Kidney epithelial cell (primary cell): ENCODE data around the gene MAN1A1. TPM values are rescaled to one million over a fixed set of nuclear protein-coding genes. Genes with fewer than 3 reads are reported as not detected.

Experiments used
- DNase-seq: peaks from one replicate; pipeline ENCODE4 v3.0.0-alpha.2; 2010; ENCODE audit warnings: low read depth
- H3K27me3 ChIP-seq: 2 replicates; pipeline ENCODE4 v1.6.0; 2011; ENCODE audit warnings: low read length; ENCODE audit not compliant: control insufficient read depth, insufficient read depth
- H3K36me3 ChIP-seq: 2 replicates; pipeline ENCODE4 v1.5.1; 2011; ENCODE audit warnings: low read length; ENCODE audit not compliant: control insufficient read depth, insufficient read depth
- H3K4me3 ChIP-seq: 2 replicates; pipeline ENCODE4 v1.5.1; 2011; ENCODE audit warnings: low read depth, mild to moderate bottlenecking, control low read depth, low read length
- total RNA-seq: library from RNA; depleted of rRNA; stranded (reverse); fragments of >200 nt; gene quantifications from 2 replicates; pipeline ENCODE4 v1.2.3, GENCODE V29; 2015
- TF ChIP-seq, protein P1 (sequence below): IDR thresholded peaks from 2 replicates; pipeline ENCODE4 v1.5.1; 2011; ENCODE audit warnings: mild to moderate bottlenecking, moderate library complexity, low read length, control low read depth, inconsistent platforms; ENCODE audit not compliant: insufficient read depth, poor library complexity, severe bottlenecking

The MAN1A1 gene
- total RNA-seq, 1 donor from 2014 or later: 15.0 TPM

- no peak for DNase-seq
- Histone ChIP-seq H3K4me3 (no peak overlapping the region), H3K27me3 (no peaks in the 10 kb centered on the region), H3K36me3 (no peaks in the 10 kb centered on the region)
- TF ChIP-seq, protein P1, sequence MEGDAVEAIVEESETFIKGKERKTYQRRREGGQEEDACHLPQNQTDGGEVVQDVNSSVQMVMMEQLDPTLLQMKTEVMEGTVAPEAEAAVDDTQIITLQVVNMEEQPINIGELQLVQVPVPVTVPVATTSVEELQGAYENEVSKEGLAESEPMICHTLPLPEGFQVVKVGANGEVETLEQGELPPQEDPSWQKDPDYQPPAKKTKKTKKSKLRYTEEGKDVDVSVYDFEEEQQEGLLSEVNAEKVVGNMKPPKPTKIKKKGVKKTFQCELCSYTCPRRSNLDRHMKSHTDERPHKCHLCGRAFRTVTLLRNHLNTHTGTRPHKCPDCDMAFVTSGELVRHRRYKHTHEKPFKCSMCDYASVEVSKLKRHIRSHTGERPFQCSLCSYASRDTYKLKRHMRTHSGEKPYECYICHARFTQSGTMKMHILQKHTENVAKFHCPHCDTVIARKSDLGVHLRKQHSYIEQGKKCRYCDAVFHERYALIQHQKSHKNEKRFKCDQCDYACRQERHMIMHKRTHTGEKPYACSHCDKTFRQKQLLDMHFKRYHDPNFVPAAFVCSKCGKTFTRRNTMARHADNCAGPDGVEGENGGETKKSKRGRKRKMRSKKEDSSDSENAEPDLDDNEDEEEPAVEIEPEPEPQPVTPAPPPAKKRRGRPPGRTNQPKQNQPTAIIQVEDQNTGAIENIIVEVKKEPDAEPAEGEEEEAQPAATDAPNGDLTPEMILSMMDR: no peak
Observed at GRCh38 chr6:119312875-119313338, 36.7 kb downstream of the MAN1A1 start.

DNA sequence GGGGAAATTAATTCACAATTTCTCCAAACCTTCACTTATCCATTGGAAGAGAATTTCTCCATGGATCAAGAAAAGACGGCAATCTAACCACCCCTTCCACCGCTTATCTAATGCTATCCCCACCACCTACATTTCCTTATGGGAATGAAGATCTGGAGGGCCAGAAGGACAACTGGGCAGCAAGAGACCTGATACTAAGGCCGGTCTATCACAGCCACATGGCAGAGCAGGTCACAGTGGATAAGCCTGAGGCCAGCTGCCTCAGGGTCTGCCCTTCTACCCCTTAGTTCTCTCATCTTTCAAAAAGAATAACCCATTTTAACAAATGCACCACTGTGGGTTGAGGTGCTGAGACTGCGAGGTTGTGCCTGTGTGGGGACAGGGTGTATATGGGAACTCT lies 37.1 kb downstream of the MAN1A1 start:
- Histone ChIP-seq H3K36me3 (no peaks in the 10 kb centered on the region), H3K27me3 (no peaks in the 10 kb centered on the region), H3K4me3 (no peak overlapping the region)
- no peak for DNase-seq
- TF ChIP-seq, protein P1: no peak

DNA sequence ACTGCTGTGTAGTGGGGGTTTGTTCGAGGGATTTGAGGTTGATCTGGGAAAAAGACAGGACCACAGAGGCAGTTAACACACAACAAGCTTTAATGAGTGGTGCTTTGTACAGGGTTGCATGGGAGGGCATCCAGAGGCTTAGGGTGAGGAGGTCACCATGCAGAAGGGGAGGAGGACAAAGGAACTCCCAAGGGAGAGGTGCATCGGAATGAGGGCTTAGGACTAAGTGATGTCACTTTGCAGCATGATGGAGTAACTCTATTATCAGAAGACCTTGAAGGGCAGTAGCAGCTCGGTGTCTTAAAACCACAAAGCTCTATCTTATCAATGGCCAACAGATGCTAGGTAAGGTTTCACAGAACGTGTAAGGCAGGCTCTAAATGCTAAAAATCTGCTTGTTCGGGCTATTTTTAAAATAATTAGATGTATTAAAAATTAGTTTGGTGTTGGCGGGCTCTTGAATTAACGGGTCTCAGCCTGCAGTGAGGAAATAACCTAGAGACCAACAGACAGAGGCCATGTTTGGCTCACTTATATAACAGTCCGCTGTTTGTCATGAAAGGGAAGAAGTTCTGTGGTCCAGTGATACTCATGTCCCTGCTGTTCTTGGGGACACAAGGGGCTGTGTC lies 37.9 kb downstream of the MAN1A1 start:
- DNase-seq: no peak
- Histone ChIP-seq H3K27me3 (no peaks in the 10 kb centered on the region), H3K4me3 (no peak overlapping the region), H3K36me3 (no peaks in the 10 kb centered on the region)
- TF ChIP-seq, protein P1: no peak

DNA sequence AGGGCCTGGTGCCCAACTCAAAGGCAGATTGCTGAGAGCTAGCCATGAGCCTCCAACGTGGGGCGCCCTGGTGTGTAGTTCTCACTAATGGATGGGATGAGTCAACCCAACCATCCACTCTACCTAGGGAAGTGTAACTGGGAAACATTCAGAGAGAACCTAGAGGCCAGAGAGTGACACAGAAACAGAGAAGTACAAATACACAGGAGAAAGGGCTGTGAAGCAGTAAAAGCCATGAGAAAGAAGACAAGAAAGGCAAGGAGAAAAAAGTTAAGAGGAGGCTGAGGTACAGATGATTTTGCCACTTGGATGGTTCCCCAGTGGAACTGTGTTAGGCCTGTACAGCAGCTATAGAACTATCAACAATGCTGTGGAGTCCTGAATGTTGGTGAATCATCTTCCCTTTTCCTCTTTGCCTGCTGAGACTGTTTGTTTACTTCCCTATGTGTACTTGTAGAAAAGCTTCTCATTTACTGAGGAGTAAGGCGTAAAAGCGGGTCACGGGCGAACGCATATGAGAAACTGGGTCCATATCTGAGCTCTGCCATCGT lies 39.0 kb downstream of the MAN1A1 start:
- Histone ChIP-seq H3K4me3 (no peak overlapping the region), H3K36me3 (no peaks in the 10 kb centered on the region), H3K27me3 (no peaks in the 10 kb centered on the region)
- DNase-seq: no peak
- TF ChIP-seq, protein P1: no peak

- TF ChIP-seq, protein P1: no peak
- peak; percentile 32 for DNase-seq
- Histone ChIP-seq H3K4me3 (no peak overlapping the region), H3K36me3 (no peaks in the 10 kb centered on the region), H3K27me3 (no peaks in the 10 kb centered on the region)
Observed at GRCh38 chr6:119308991-119309657, 40.4 kb downstream of the MAN1A1 start.
